PC-3 (cell line): Measurements from ENCODE around the gene HMGB4.

Experiments
- CTCF ChIP-seq: fragments of 300-600 bp; sonication (generic); conservative IDR thresholded peaks from 2 replicates; pipeline ENCODE4 v1.5.1; 2017; ENCODE audit warnings: antibody characterized with exemption, low read depth, mild to moderate bottlenecking, low read length
- EZH2 ChIP-seq: fragments of 300-600 bp; sonication (generic); IDR thresholded peaks from one replicate; pipeline ENCODE4 v1.6.1; 2017; ENCODE audit warnings: antibody characterized with exemption, mild to moderate bottlenecking, low read length; ENCODE audit not compliant: unreplicated experiment
- EZH2phosphoT487 ChIP-seq: fragments of 300-600 bp; sonication (generic); IDR thresholded peaks from 2 replicates; pipeline ENCODE4 v1.6.1; 2018; ENCODE audit warnings: mild to moderate bottlenecking, antibody characterized with exemption, low read length, borderline replicate concordance

- TF ChIP-seq EZH2 (no peak), CTCF (no peak), EZH2phosphoT487 (no peak)
Observed at GRCh38 chr1:33867684-33868083, 3.8 kb downstream of the HMGB4 start.
